K562 (cell line): Measurements from ENCODE around the gene SOX2. TPM values are rescaled to one million over a fixed set of nuclear protein-coding genes. Genes with fewer than 3 reads are reported as not detected.

Source experiments
- ATAC-seq: fragments of 200-7000 bp; cut with Tn5 transposase; 3 replicates; pipeline ENCODE4 v1.9.1; 2020; ENCODE audit warnings: moderate library complexity
- BruUV-seq: library from RNA; stranded (reverse); fragments of 400-500 nt; replicated peaks from 2 replicates; lab custom pipeline; 2021; lab: Mats Ljungman, UMichigan
- CTCF ChIA-PET: fragments of 300-600 bp; formaldehyde crosslinking; extraction: SDS; loops from one replicate; lab custom pipeline; 2021; ENCODE audit warnings: low intra/inter-chr PET ratio; lab: Yijun Ruan, JAX
- POLR2A ChIA-PET: fragments of 300-600, 350-650 bp; sonication (Branson Sonifier 250); formaldehyde crosslinking; extraction: SDS; loops from one replicate; lab custom pipeline; 2021; ENCODE audit warnings: antibody characterized with exemption, inconsistent platforms; lab: Yijun Ruan, JAX
- DNase-seq, 4 experiments: peaks; one replicate each; pipeline versions ENCODE4 v3.0.0 to v3.0.0-alpha.2; 2011 to 2018; ENCODE audit warnings: low spot score in 3 of 4, mixed read lengths in 3 of 4; ENCODE audit errors: extremely low read depth in 1 of 4
- FAIRE-seq: peaks from 2 replicates; lab custom pipeline; 2011; peaks lifted over from hg19 to GRCh38; lab: Jason Lieb, UNC
- H2AFZ ChIP-seq: 2 replicates; pipeline ENCODE4 v1.6.0; 2011; ENCODE audit warnings: low read depth, low read length, control low read depth, inconsistent platforms
- H3K27ac ChIP-seq: fragments of 200-600 bp; 3 replicates; pipeline ENCODE4 v1.8.0; 2011; ENCODE audit warnings: low read depth, mild to moderate bottlenecking, control low read depth, inconsistent platforms, low read length, moderate library complexity, mixed read lengths; ENCODE audit errors: extremely low read depth
- H3K27me3 ChIP-seq, 2 experiments: fragments of 300-600 bp in 1 of 2; 2 replicates in 1 of 2; 3 replicates in 1 of 2; pipeline versions ENCODE4 v1.6.0 to v1.8.0; 2011; ENCODE audit warnings: inconsistent platforms in 2 of 2, low read length in 2 of 2, mild to moderate bottlenecking in 1 of 2, mixed read lengths in 1 of 2, moderate library complexity in 1 of 2; ENCODE audit not compliant: control insufficient read depth in 2 of 2, insufficient read depth in 2 of 2
- H3K36me3 ChIP-seq: fragments of 300-600 bp; 3 replicates; pipeline ENCODE4 v1.8.0; 2011; ENCODE audit warnings: mild to moderate bottlenecking, low read length, inconsistent platforms; ENCODE audit not compliant: control insufficient read depth, insufficient read depth
- H3K4me1 ChIP-seq, 2 experiments: fragments of 200-600 bp in 1 of 2; replicated peaks in 1 of 2; 2 replicates in 1 of 2; 3 replicates in 1 of 2; pipeline versions ENCODE4 v1.5.1 to v1.8.0; 2011; ENCODE audit warnings: inconsistent platforms in 2 of 2, low read length in 2 of 2, mild to moderate bottlenecking in 1 of 2, mixed read lengths in 1 of 2, moderate library complexity in 1 of 2; ENCODE audit not compliant: control insufficient read depth in 2 of 2, insufficient read depth in 2 of 2
- H3K4me2 ChIP-seq: 2 replicates; pipeline ENCODE4 v1.6.1; 2011; ENCODE audit warnings: low read length, control low read depth, inconsistent platforms, mixed read lengths; ENCODE audit not compliant: insufficient read depth
- H3K4me3 ChIP-seq: fragments of 200-600 bp; sonication (generic), shearing (Covaris generic); 2 replicates; pipeline ENCODE4 v1.5.1; 2016; ENCODE audit warnings: control low read depth, inconsistent platforms
- H3K79me2 ChIP-seq: fragments of 200-600 bp; 3 replicates; pipeline ENCODE4 v1.8.0; 2011; ENCODE audit warnings: low read length, inconsistent platforms; ENCODE audit not compliant: control insufficient read depth, insufficient read depth
- H3K9ac ChIP-seq, 2 experiments: 2 replicates each; pipeline versions ENCODE4 v1.6.0 to v1.6.1; 2011; ENCODE audit warnings: low read depth in 2 of 2, low read length in 2 of 2, control low read depth in 1 of 2, inconsistent platforms in 1 of 2, mild to moderate bottlenecking in 1 of 2, mixed read lengths in 1 of 2; ENCODE audit not compliant: insufficient read depth in 1 of 2
- H3K9me1 ChIP-seq: one replicate; pipeline ENCODE4 v1.6.0; 2011; ENCODE audit warnings: inconsistent platforms, mild to moderate bottlenecking, low read length, moderate library complexity; ENCODE audit not compliant: control insufficient read depth, insufficient read depth
- H3K9me3 ChIP-seq: replicated peaks from 2 replicates; pipeline ENCODE4 v1.5.1; 2011; ENCODE audit warnings: low read depth, low read length, inconsistent platforms; ENCODE audit not compliant: control insufficient read depth, insufficient read depth
- H4K20me1 ChIP-seq: replicated peaks from 2 replicates; pipeline ENCODE4 v1.6.1; 2011; ENCODE audit warnings: low read length, inconsistent platforms, mixed read lengths; ENCODE audit not compliant: control insufficient read depth, insufficient read depth
- HINFP ChIP-seq: fragments of 450-650 bp; conservative IDR thresholded peaks from 2 replicates; pipeline ENCODE4 v1.6.1; 2016; ENCODE audit warnings: missing genetic modification characterization, low read depth, mild to moderate bottlenecking, control low read depth, missing compliant biosample characterization
- RUNX1 ChIP-seq: sonication (generic); IDR thresholded peaks from 2 replicates; pipeline ENCODE4 v1.6.1; 2016; ENCODE audit warnings: antibody characterized with exemption, low read depth
- SRSF9 ChIP-seq: fragments of 200-400 bp; formaldehyde crosslinking; IDR thresholded peaks from 2 replicates; pipeline ENCODE4 v1.6.1; 2017; ENCODE audit warnings: low read depth, low read length, borderline replicate concordance
- ZBTB1 ChIP-seq: sonication (generic); formaldehyde crosslinking; IDR thresholded peaks from 2 replicates; pipeline ENCODE4 v1.8.1; 2023; ENCODE audit warnings: missing genetic modification reagents, low read depth, mild to moderate bottlenecking, borderline replicate concordance
- ZFP30 ChIP-seq: fragments of 250-450 bp; sonication (Bioruptor Pico); IDR thresholded peaks from 2 replicates; pipeline ENCODE4 v1.8.0; 2022; ENCODE audit warnings: moderate library complexity, mild to moderate bottlenecking, inconsistent platforms, borderline replicate concordance
- ZNF133 ChIP-seq: fragments of 250-450 bp; sonication (Bioruptor Pico); IDR thresholded peaks from 2 replicates; pipeline ENCODE4 v1.4.0; 2020; ENCODE audit warnings: mild to moderate bottlenecking
- WGBS: fragments of 100-300 bp; shearing (Covaris generic); methylation state at CpG from one replicate; pipeline ENCODE4 v1.1.6; 2016; ENCODE audit warnings: low coverage, mixed read lengths; ENCODE audit not compliant: insufficient coverage; ENCODE audit errors: missing lambda C conversion rate; 5-methylcytosine and 5-hydroxymethylcytosine counted together
- in situ Hi-C: fragments of 300-500 bp; cut with MboI; formaldehyde crosslinking; loops from 4 replicates; pipeline ENCODE4 v1.15.0; 2018; ENCODE audit warnings: inconsistent platforms, mixed read lengths
- intact Hi-C: fragments of 100-400 bp; cut with micrococcal nuclease; formaldehyde crosslinking; loops from 2 replicates; pipeline ENCODE4 v1.14.2; 2022
- polyA plus RNA-seq, 8 experiments: library from polyadenylated mRNA; depleted of rRNA in 4 of 8; stranded (reverse) in 5 of 8; unstranded in 3 of 8; fragments of >200 nt; fragmentation: Nextera tagmentation in 2 of 8; fragmentation: Illumina TruSeq in 1 of 8; extraction: Ambion mirVana in 2 of 8; extraction: Trizol in 1 of 8; gene quantifications; 2 replicates each; pipeline versions ENCODE4 v1.2.1 to v1.2.3, GENCODE V29; 2011 to 2014; ENCODE audit warnings: inconsistent platforms in 1 of 8, missing spikeins in 1 of 8
- total RNA-seq, 7 experiments: library from RNA; depleted of rRNA in 6 of 7; stranded (reverse); fragments of >200 nt in 6 of 7; fragmentation: Illumina TruSeq in 2 of 7; extraction: Trizol in 2 of 7; gene quantifications; 2 replicates each; pipeline versions ENCODE4 v1.2.1 to v1.2.3, GENCODE V29; 2011 to 2021; ENCODE audit warnings: low replicate concordance in 1 of 7

Gene SOX2
- total and polyA plus RNA-seq, 9 of the 15 experiments (the other 6 are each of a cell fraction or from before 2014, with no cell fraction given): 0.07 TPM; not detected in 8

GRCh38 chr3:181707980-181708379 is 3.7 kb upstream of the SOX2 start:
- H3K36me3 ChIP-seq: no peaks in the 10 kb centered on the region
- TF ChIP-seq ZBTB1 (no peak), SRSF9 (no peak), RUNX1 (no peak), HINFP (tag) (no peak), ZNF133 (CRISPR knock-in tag) (no peak), ZFP30 (CRISPR knock-in tag) (no peak)
- H3K9me3 ChIP-seq: no peaks in the 10 kb centered on the region
- DNase-seq (no peak), FAIRE-seq (no peak), ATAC-seq (no peak)
- intact Hi-C loops (loop anchor here (2.0 to 10.0 kb wide), 4 partner anchors 551 to 911 kb away; partner anchors contain the start of gene FXR1), in situ Hi-C loops (loop anchor here (10.0 kb wide), 1 partner anchor 907 kb away; no protein-coding TSS in a partner anchor)
- no peak overlapping the region for H3K4me3 ChIP-seq
- H3K9me1 ChIP-seq: no peaks in the 10 kb centered on the region
- H3K79me2 ChIP-seq: no peaks in the 10 kb centered on the region
- CTCF ChIA-PET: interaction anchor here (0.7 to 2.3 kb wide), 2 partner anchors 8 to 975 kb away, joined by 4 to 11 read pairs; no protein-coding TSS in a partner anchor
- BruUV-seq: no TSS peak
- WGBS: 5% methylated on average over 3 of the region's 3 CpGs
- no peak overlapping the region for H3K9ac ChIP-seq
- H2AFZ ChIP-seq: no peak overlapping the region
- H3K4me1 ChIP-seq: peaks cover 0 to 7% of the 10 kb centered on the region in 2 experiments; a peak in 2 of 5 replicates
- H3K4me2 ChIP-seq: no peak overlapping the region
- POLR2A ChIA-PET: no interaction called here
- H3K27me3 ChIP-seq: peaks cover 11 to 28% of the 10 kb centered on the region in 2 experiments; a peak in 4 of 5 replicates
- no peak overlapping the region for H3K27ac ChIP-seq
- H4K20me1 ChIP-seq: no peaks in the 10 kb centered on the region
